ENCODE results near the gene NEURL1B.

DNA sequence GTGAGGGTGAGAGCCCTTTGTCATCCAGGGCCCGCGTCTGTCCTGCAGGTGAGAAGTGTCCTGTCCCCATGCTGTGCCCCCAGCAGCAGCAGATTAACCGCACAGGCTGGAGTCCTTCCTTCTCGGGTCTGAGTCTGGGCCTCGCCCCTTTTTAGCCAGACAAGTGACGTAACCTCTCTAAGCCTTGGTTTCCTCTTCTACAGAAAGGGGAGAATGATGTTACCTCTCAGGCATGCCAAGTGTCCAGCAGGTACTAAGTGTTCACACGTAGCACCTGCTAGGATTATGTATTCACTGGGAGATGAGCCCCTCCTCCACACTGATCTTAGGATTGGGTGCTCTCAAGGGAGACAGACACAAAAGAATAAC lies 6.9 kb downstream of the NEURL1B start:
- TF ChIP-seq ZFP36 (IDR thresholded peaks at IDR 0.05; ENCODE audit: borderline replicate concordance, partially characterized antibody) (no peak), ESRRA (IDR thresholded peaks at IDR 0.05; ENCODE audit: borderline replicate concordance, low read length) (no peak), POLR2A (IDR thresholded peaks at IDR 0.05; ENCODE audit: low read length) (no peak), ZNF302 (CRISPR knock-in tag; IDR thresholded peaks at IDR 0.05) (no peak)
- TF ChIP-seq, protein P1, sequence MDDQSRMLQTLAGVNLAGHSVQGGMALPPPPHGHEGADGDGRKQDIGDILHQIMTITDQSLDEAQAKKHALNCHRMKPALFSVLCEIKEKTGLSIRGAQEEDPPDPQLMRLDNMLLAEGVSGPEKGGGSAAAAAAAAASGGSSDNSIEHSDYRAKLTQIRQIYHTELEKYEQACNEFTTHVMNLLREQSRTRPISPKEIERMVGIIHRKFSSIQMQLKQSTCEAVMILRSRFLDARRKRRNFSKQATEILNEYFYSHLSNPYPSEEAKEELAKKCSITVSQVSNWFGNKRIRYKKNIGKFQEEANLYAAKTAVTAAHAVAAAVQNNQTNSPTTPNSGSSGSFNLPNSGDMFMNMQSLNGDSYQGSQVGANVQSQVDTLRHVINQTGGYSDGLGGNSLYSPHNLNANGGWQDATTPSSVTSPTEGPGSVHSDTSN (IDR thresholded peaks at IDR 0.05), result no peak
- TF ChIP-seq, protein P2, sequence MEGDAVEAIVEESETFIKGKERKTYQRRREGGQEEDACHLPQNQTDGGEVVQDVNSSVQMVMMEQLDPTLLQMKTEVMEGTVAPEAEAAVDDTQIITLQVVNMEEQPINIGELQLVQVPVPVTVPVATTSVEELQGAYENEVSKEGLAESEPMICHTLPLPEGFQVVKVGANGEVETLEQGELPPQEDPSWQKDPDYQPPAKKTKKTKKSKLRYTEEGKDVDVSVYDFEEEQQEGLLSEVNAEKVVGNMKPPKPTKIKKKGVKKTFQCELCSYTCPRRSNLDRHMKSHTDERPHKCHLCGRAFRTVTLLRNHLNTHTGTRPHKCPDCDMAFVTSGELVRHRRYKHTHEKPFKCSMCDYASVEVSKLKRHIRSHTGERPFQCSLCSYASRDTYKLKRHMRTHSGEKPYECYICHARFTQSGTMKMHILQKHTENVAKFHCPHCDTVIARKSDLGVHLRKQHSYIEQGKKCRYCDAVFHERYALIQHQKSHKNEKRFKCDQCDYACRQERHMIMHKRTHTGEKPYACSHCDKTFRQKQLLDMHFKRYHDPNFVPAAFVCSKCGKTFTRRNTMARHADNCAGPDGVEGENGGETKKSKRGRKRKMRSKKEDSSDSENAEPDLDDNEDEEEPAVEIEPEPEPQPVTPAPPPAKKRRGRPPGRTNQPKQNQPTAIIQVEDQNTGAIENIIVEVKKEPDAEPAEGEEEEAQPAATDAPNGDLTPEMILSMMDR (IDR thresholded peaks at IDR 0.05), result no peak

Measured in A549 (cell line).